ENCODE data around the gene ERICH3. TPM values are rescaled to one million over a fixed set of nuclear protein-coding genes. Genes with fewer than 3 reads are reported as not detected.

ERICH3 gene
- polyA plus RNA-seq, 1 donor (not counting 4 experiments of a cell fraction or from before 2014, with no cell fraction given), result not detected

DNA sequence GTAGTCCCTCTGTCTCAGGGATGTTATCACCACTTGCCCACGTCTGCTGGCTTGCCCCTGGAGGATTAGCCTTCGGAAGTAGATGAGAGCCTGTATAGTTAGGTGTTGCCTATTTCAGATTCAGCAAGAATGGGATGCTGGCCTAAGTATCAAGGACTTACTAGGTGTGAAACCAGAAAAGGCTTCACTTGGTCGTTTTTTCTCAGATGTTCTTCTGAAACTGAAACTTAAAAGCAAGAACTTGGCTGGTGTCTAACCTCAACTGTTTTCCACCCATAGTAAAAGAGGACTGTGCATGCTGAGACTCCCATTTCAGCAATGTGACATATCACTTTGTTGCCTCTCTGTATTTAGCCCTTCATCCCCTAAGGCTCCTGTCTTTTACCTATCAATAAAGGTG, 94.2 kb downstream of the ERICH3 start:
- H3K4me1 ChIP-seq (ENCODE audit: control insufficient read depth, extremely low read depth, insufficient read depth, low read length), result no peaks in the 10 kb centered on the region
- no peaks in the 10 kb centered on the region for H4K20me1 ChIP-seq (ENCODE audit: control insufficient read depth, extremely low read depth, insufficient read depth, low read length)
- dilution Hi-C loops (cut with MboI; ENCODE audit: extremely low pct_ligation_motif_present, low sequenced_read_pairs), result no loop called here
- H2AFZ ChIP-seq (ENCODE audit: control insufficient read depth, low read length), result no peak overlapping the region
- H3K9me3 ChIP-seq (ENCODE audit: control insufficient read depth, low read depth, low read length), result no peaks in the 10 kb centered on the region
- DNase-seq (ENCODE audit: low read depth, low spot score), result no peak
- H3K4me3 ChIP-seq (ENCODE audit: control insufficient read depth in 2 of 3, extremely low read depth in 1 of 3, insufficient read depth in 2 of 3, low read depth in 1 of 3, low read length in 3 of 3), result no peak overlapping the region
- FAIRE-seq, result no peak
- no peak overlapping the region for H3K4me2 ChIP-seq (ENCODE audit: control insufficient read depth, extremely low read depth, insufficient read depth, low read depth, low read length)
- H3K36me3 ChIP-seq (ENCODE audit: control insufficient read depth in 2 of 2, extremely low read depth in 1 of 2, insufficient read depth in 2 of 2, low read length in 2 of 2), result no peaks in the 10 kb centered on the region
- TF ChIP-seq CTCF (optimal IDR thresholded peaks at IDR 0.05 in 1 of 3, IDR thresholded peaks at IDR 0.05 in 1 of 3, conservative IDR thresholded peaks at IDR 0.05 in 1 of 3; ENCODE audit: extremely low read depth in 1 of 3, insufficient read depth in 2 of 3, low read length in 3 of 3), result no peak
- TF ChIP-seq EZH2 (IDR thresholded peaks at IDR 0.05; ENCODE audit: low read length), result no peak
- H3K79me2 ChIP-seq (ENCODE audit: control insufficient read depth, insufficient read depth, low read length), result no peaks in the 10 kb centered on the region
- H3K27ac ChIP-seq (ENCODE audit: control insufficient read depth, insufficient read depth, low read length), result no peak overlapping the region
- H3K27me3 ChIP-seq (ENCODE audit: control insufficient read depth, extremely low read depth, insufficient read depth, low read length), result no peaks in the 10 kb centered on the region
- no peak overlapping the region for H3K9ac ChIP-seq (ENCODE audit: control insufficient read depth, extremely low read depth, insufficient read depth, low read length)
- H3K9me1 ChIP-seq (ENCODE audit: control insufficient read depth, extremely low read depth, insufficient read depth, low read length), result no peaks in the 10 kb centered on the region

DNA sequence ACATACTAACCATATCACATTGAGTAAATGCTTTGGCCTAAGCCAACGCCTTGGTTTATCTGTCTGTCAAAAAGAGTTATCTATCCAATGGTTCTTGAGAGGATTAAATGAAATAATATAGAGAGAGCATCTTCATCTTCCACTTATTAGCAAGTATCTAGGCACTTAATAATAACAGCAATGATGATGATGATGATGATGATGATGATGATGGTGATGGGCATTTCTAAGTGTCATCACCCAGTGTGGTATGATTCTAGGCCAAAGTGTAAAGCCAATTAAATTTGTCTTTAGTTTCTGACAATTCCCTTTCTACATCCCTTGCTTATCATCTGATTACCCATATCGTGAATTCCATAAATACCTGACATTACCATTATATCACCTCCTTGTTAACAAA, 95.5 kb downstream of the ERICH3 start:
- Histone ChIP-seq H3K4me2 (ENCODE audit: control insufficient read depth, extremely low read depth, insufficient read depth, low read depth, low read length) (no peak overlapping the region), H2AFZ (ENCODE audit: control insufficient read depth, low read length) (no peak overlapping the region), H3K4me1 (ENCODE audit: control insufficient read depth, extremely low read depth, insufficient read depth, low read length) (no peaks in the 10 kb centered on the region), H4K20me1 (ENCODE audit: control insufficient read depth, extremely low read depth, insufficient read depth, low read length) (no peaks in the 10 kb centered on the region), H3K27me3 (ENCODE audit: control insufficient read depth, extremely low read depth, insufficient read depth, low read length) (no peaks in the 10 kb centered on the region), H3K27ac (ENCODE audit: control insufficient read depth, insufficient read depth, low read length) (no peak overlapping the region), H3K36me3 (ENCODE audit: control insufficient read depth in 2 of 2, extremely low read depth in 1 of 2, insufficient read depth in 2 of 2, low read length in 2 of 2) (no peaks in the 10 kb centered on the region), H3K9ac (ENCODE audit: control insufficient read depth, extremely low read depth, insufficient read depth, low read length) (no peak overlapping the region), H3K9me1 (ENCODE audit: control insufficient read depth, extremely low read depth, insufficient read depth, low read length) (no peaks in the 10 kb centered on the region), H3K9me3 (ENCODE audit: control insufficient read depth, low read depth, low read length) (no peaks in the 10 kb centered on the region), H3K4me3 (ENCODE audit: control insufficient read depth in 2 of 3, extremely low read depth in 1 of 3, insufficient read depth in 2 of 3, low read depth in 1 of 3, low read length in 3 of 3) (no peak overlapping the region), H3K79me2 (ENCODE audit: control insufficient read depth, insufficient read depth, low read length) (no peaks in the 10 kb centered on the region)
- no peak for DNase-seq (ENCODE audit: low read depth, low spot score)
- no peak for FAIRE-seq
- dilution Hi-C loops (cut with MboI; ENCODE audit: extremely low pct_ligation_motif_present, low sequenced_read_pairs), result no loop called here
- TF ChIP-seq CTCF (optimal IDR thresholded peaks at IDR 0.05 in 1 of 3, IDR thresholded peaks at IDR 0.05 in 1 of 3, conservative IDR thresholded peaks at IDR 0.05 in 1 of 3; ENCODE audit: extremely low read depth in 1 of 3, insufficient read depth in 2 of 3, low read length in 3 of 3) (no peak), EZH2 (IDR thresholded peaks at IDR 0.05; ENCODE audit: low read length) (no peak)

Data from keratinocyte (primary cell).